Measurements from ENCODE around the gene ATRX. TPM values are rescaled to one million over a fixed set of nuclear protein-coding genes. Genes with fewer than 3 reads are reported as not detected.

Gene ATRX
- total and polyA plus RNA-seq, 2 of the 8 experiments (the other 6 are each of a cell fraction or from before 2014, with no cell fraction given) = 28.4 to 97.8 TPM

DNA sequence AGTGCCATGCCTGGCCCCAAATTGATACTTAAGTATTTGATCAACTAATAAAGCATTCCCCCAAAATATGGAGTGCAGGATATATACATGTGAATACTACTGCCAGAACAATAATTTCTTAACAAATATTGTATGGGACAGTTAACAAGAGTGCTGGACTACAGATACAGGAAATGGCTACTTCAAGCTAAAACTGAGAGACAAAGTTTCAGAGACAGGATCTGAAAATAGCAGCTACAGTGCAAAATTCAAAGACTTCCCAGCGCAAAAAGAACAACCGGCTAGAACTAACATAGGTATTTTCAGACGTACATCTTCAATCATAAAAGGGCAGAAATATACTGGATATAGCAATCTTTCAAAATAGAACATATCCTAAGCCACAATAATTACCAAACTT is 6.3 kb downstream of the ATRX start:
- H2AK5ac ChIP-seq (ENCODE audit: low read depth, low read length) = no peak overlapping the region
- H2BK20ac ChIP-seq (ENCODE audit: low read length) = no peak overlapping the region
- H3K9me3 ChIP-seq (ENCODE audit: insufficient read depth in 2 of 2, low read depth in 1 of 2, low read length in 1 of 2) = no peaks in the 10 kb centered on the region
- H4K8ac ChIP-seq (ENCODE audit: extremely low read depth, insufficient read depth, low read length) = no peak overlapping the region
- H2AFZ ChIP-seq (ENCODE audit: low read length) = no peak overlapping the region
- no peaks in the 10 kb centered on the region for H3K23me2 ChIP-seq (ENCODE audit: low read depth, low read length)
- H3K79me1 ChIP-seq (ENCODE audit: low read depth, low read length) = no peaks in the 10 kb centered on the region; the same call in 1 of the 2 replicates
- H4K5ac ChIP-seq (ENCODE audit: insufficient read length, low read depth, low read length) = no peak overlapping the region
- no peak overlapping the region for H3K4ac ChIP-seq (replicated peaks; ENCODE audit: insufficient read length, low read depth, low read length)
- H3K23ac ChIP-seq (ENCODE audit: insufficient read length) = no peak overlapping the region
- WGBS, 2 experiments (ENCODE audit: extremely low coverage in 1 of 2, insufficient coverage in 1 of 2, insufficient read length in 1 of 2, insufficient replicate concordance in 2 of 2, low coverage in 1 of 2, low lambda C conversion rate in 2 of 2, missing lambda C conversion rate in 1 of 2) = 87% methylated on average over 3 of the region's 3 CpGs; no CpG with 5 or more reads in 1 of the 2 experiments
- ChIA-PET POLR2A (ENCODE audit: partially characterized antibody) (no interaction called here), CTCF (ENCODE audit: partially characterized antibody) (no interaction called here)
- H3K27me3 ChIP-seq (replicated peaks in 1 of 4; ENCODE audit: control insufficient read depth in 3 of 4, extremely low read depth in 1 of 4, insufficient read depth in 3 of 4, low read length in 3 of 4) = no peaks in the 10 kb centered on the region
- peaks cover 4 to 12% of the 10 kb centered on the region in 2 experiments for H4K20me1 ChIP-seq (replicated peaks in 1 of 2; ENCODE audit: control insufficient read depth in 1 of 2, insufficient read depth in 2 of 2, low read length in 2 of 2)
- H3K36me3 ChIP-seq (ENCODE audit: control insufficient read depth in 2 of 4, insufficient read depth in 4 of 4, low read length in 3 of 4) = no peaks in the 10 kb centered on the region
- H3K9ac ChIP-seq (replicated peaks in 1 of 4; ENCODE audit: extremely low read depth in 1 of 4, low read depth in 3 of 4, low read length in 3 of 4) = no peak overlapping the region
- H2BK15ac ChIP-seq (ENCODE audit: low read length) = no peak overlapping the region
- DNase-seq (ENCODE audit: low read depth in 1 of 2, low spot score in 2 of 2) = no peak
- FAIRE-seq = no peak
- TF ChIP-seq POLR2A (IDR thresholded peaks at IDR 0.05; ENCODE audit: control extremely low read depth in 1 of 2, low read depth in 2 of 2, low read length in 2 of 2) (no peak), POU5F1 (IDR thresholded peaks at IDR 0.05; ENCODE audit: low read depth, low read length) (no peak), CREB1 (IDR thresholded peaks at IDR 0.05) (no peak), BACH1 (IDR thresholded peaks at IDR 0.05; ENCODE audit: low read length) (no peak), HDAC6 (IDR thresholded peaks at IDR 0.05; ENCODE audit: low read depth, low read length) (no peak), RXRA (IDR thresholded peaks at IDR 0.05; ENCODE audit: insufficient read depth, low read depth, low read length) (no peak), PHF8 (conservative IDR thresholded peaks at IDR 0.05; ENCODE audit: low read depth, low read length) (no peak), CEBPB (IDR thresholded peaks at IDR 0.05; ENCODE audit: low read depth, low read length) (no peak)
- TF ChIP-seq, protein P1, sequence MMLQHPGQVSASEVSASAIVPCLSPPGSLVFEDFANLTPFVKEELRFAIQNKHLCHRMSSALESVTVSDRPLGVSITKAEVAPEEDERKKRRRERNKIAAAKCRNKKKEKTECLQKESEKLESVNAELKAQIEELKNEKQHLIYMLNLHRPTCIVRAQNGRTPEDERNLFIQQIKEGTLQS (IDR thresholded peaks at IDR 0.05; ENCODE audit: insufficient read depth, low read depth, low read length) = no peak
- H3K4me2 ChIP-seq (ENCODE audit: insufficient read depth in 1 of 2, low read depth in 2 of 2, low read length in 2 of 2) = no peak overlapping the region
- H3K56ac ChIP-seq (replicated peaks; ENCODE audit: insufficient read length, low read depth, low read length) = no peak overlapping the region
- H3K4me1 ChIP-seq (replicated peaks in 1 of 4; ENCODE audit: control insufficient read depth in 3 of 4, insufficient read depth in 4 of 4, low read length in 3 of 4) = no peaks in the 10 kb centered on the region; a peak in 1 of 7 replicates
- H2BK5ac ChIP-seq (ENCODE audit: low read depth, low read length) = no peak overlapping the region
- no peak overlapping the region for H3K27ac ChIP-seq (ENCODE audit: low read depth, low read length)
- H4K91ac ChIP-seq (replicated peaks; ENCODE audit: insufficient read length, low read length) = no peak overlapping the region
- H2BK12ac ChIP-seq (ENCODE audit: low read depth, low read length) = no peak overlapping the region
- peaks cover 36 to 99% of the 10 kb centered on the region in 2 experiments for H3K79me2 ChIP-seq (ENCODE audit: control insufficient read depth in 1 of 2, insufficient read depth in 2 of 2, low read length in 2 of 2)
- H3K4me3 ChIP-seq (ENCODE audit: extremely low read depth in 1 of 4, insufficient read depth in 2 of 4, low read depth in 3 of 4, low read length in 4 of 4) = no peak overlapping the region
- no peak overlapping the region for H2BK120ac ChIP-seq (replicated peaks; ENCODE audit: low read depth, low read length)
- no peak overlapping the region for H3K18ac ChIP-seq (ENCODE audit: extremely low read depth, low read length)
- H3K14ac ChIP-seq (ENCODE audit: insufficient read length) = no peak overlapping the region

All from H1 (cell line).